K562 (cell line): ENCODE measurements around the gene TMEM139. TPM values are rescaled to one million over a fixed set of nuclear protein-coding genes. Genes with fewer than 3 reads are reported as not detected.

Experiments used
- ATAC-seq: fragments of 200-7000 bp; cut with Tn5 transposase; 3 replicates; pipeline ENCODE4 v1.9.1; 2020; ENCODE audit warnings: moderate library complexity
- BruUV-seq: library from RNA; stranded (reverse); fragments of 400-500 nt; replicated peaks from 2 replicates; lab custom pipeline; 2021; lab: Mats Ljungman, UMichigan
- CTCF ChIA-PET: fragments of 300-600 bp; formaldehyde crosslinking; extraction: SDS; loops from one replicate; lab custom pipeline; 2021; ENCODE audit warnings: low intra/inter-chr PET ratio; lab: Yijun Ruan, JAX
- POLR2A ChIA-PET: fragments of 300-600, 350-650 bp; sonication (Branson Sonifier 250); formaldehyde crosslinking; extraction: SDS; loops from one replicate; lab custom pipeline; 2021; ENCODE audit warnings: antibody characterized with exemption, inconsistent platforms; lab: Yijun Ruan, JAX
- DNase-seq, 4 experiments: peaks; one replicate each; pipeline versions ENCODE4 v3.0.0 to v3.0.0-alpha.2; 2011 to 2018; ENCODE audit warnings: low spot score in 3 of 4, mixed read lengths in 3 of 4; ENCODE audit errors: extremely low read depth in 1 of 4
- FAIRE-seq: peaks from 2 replicates; lab custom pipeline; 2011; peaks lifted over from hg19 to GRCh38; lab: Jason Lieb, UNC
- H2AFZ ChIP-seq: 2 replicates; pipeline ENCODE4 v1.6.0; 2011; ENCODE audit warnings: low read depth, low read length, control low read depth, inconsistent platforms
- H3K27ac ChIP-seq: fragments of 200-600 bp; 3 replicates; pipeline ENCODE4 v1.8.0; 2011; ENCODE audit warnings: low read depth, mild to moderate bottlenecking, control low read depth, inconsistent platforms, low read length, moderate library complexity, mixed read lengths; ENCODE audit errors: extremely low read depth
- H3K27me3 ChIP-seq, 2 experiments: fragments of 300-600 bp in 1 of 2; 2 replicates in 1 of 2; 3 replicates in 1 of 2; pipeline versions ENCODE4 v1.6.0 to v1.8.0; 2011; ENCODE audit warnings: inconsistent platforms in 2 of 2, low read length in 2 of 2, mild to moderate bottlenecking in 1 of 2, mixed read lengths in 1 of 2, moderate library complexity in 1 of 2; ENCODE audit not compliant: control insufficient read depth in 2 of 2, insufficient read depth in 2 of 2
- H3K36me3 ChIP-seq: fragments of 300-600 bp; 3 replicates; pipeline ENCODE4 v1.8.0; 2011; ENCODE audit warnings: mild to moderate bottlenecking, low read length, inconsistent platforms; ENCODE audit not compliant: control insufficient read depth, insufficient read depth
- H3K4me1 ChIP-seq, 2 experiments: fragments of 200-600 bp in 1 of 2; replicated peaks in 1 of 2; 2 replicates in 1 of 2; 3 replicates in 1 of 2; pipeline versions ENCODE4 v1.5.1 to v1.8.0; 2011; ENCODE audit warnings: inconsistent platforms in 2 of 2, low read length in 2 of 2, mild to moderate bottlenecking in 1 of 2, mixed read lengths in 1 of 2, moderate library complexity in 1 of 2; ENCODE audit not compliant: control insufficient read depth in 2 of 2, insufficient read depth in 2 of 2
- H3K4me2 ChIP-seq: 2 replicates; pipeline ENCODE4 v1.6.1; 2011; ENCODE audit warnings: low read length, control low read depth, inconsistent platforms, mixed read lengths; ENCODE audit not compliant: insufficient read depth
- H3K4me3 ChIP-seq: fragments of 200-600 bp; sonication (generic), shearing (Covaris generic); 2 replicates; pipeline ENCODE4 v1.5.1; 2016; ENCODE audit warnings: control low read depth, inconsistent platforms
- H3K79me2 ChIP-seq: fragments of 200-600 bp; 3 replicates; pipeline ENCODE4 v1.8.0; 2011; ENCODE audit warnings: low read length, inconsistent platforms; ENCODE audit not compliant: control insufficient read depth, insufficient read depth
- H3K9ac ChIP-seq, 2 experiments: 2 replicates each; pipeline versions ENCODE4 v1.6.0 to v1.6.1; 2011; ENCODE audit warnings: low read depth in 2 of 2, low read length in 2 of 2, control low read depth in 1 of 2, inconsistent platforms in 1 of 2, mild to moderate bottlenecking in 1 of 2, mixed read lengths in 1 of 2; ENCODE audit not compliant: insufficient read depth in 1 of 2
- H3K9me1 ChIP-seq: one replicate; pipeline ENCODE4 v1.6.0; 2011; ENCODE audit warnings: inconsistent platforms, mild to moderate bottlenecking, low read length, moderate library complexity; ENCODE audit not compliant: control insufficient read depth, insufficient read depth
- H3K9me3 ChIP-seq: replicated peaks from 2 replicates; pipeline ENCODE4 v1.5.1; 2011; ENCODE audit warnings: low read depth, low read length, inconsistent platforms; ENCODE audit not compliant: control insufficient read depth, insufficient read depth
- H4K20me1 ChIP-seq: replicated peaks from 2 replicates; pipeline ENCODE4 v1.6.1; 2011; ENCODE audit warnings: low read length, inconsistent platforms, mixed read lengths; ENCODE audit not compliant: control insufficient read depth, insufficient read depth
- BCL6 ChIP-seq: fragments of 250-450 bp; sonication (Bioruptor Pico); IDR thresholded peaks from 2 replicates; pipeline ENCODE4 v1.4.0; 2020
- CHD1 ChIP-seq: fragments of 200-600 bp; sonication (generic); IDR thresholded peaks from one replicate; pipeline ENCODE4 v1.6.1; 2012; ENCODE audit warnings: mild to moderate bottlenecking, moderate library complexity, low read length, inconsistent platforms
- CXXC5 ChIP-seq: fragments of 250-450 bp; sonication (Bioruptor Pico); IDR thresholded peaks from 2 replicates; pipeline ENCODE4 v1.8.0; 2022; ENCODE audit warnings: inconsistent platforms, mild to moderate bottlenecking, moderate library complexity
- DPF2 ChIP-seq: fragments of 450-650 bp; IDR thresholded peaks from 2 replicates; pipeline ENCODE4 v1.6.1; 2016
- ETV1 ChIP-seq: fragments of 450-650 bp; conservative IDR thresholded peaks from 2 replicates; pipeline ENCODE4 v1.6.1; 2016; ENCODE audit warnings: missing genetic modification characterization, control low read depth, low read depth, missing compliant biosample characterization
- KAT7 ChIP-seq: sonication (generic); formaldehyde crosslinking; IDR thresholded peaks from 2 replicates; pipeline ENCODE4 v1.8.0; 2022; ENCODE audit warnings: missing genetic modification reagents, mild to moderate bottlenecking, borderline replicate concordance
- KLF16 ChIP-seq: IDR thresholded peaks from 2 replicates; pipeline ENCODE4 v1.6.1; 2016; ENCODE audit warnings: antibody characterized with exemption
- NBN ChIP-seq: fragments of 450-650 bp; IDR thresholded peaks from 2 replicates; pipeline ENCODE4 v1.6.1; 2016; ENCODE audit warnings: low read depth, mild to moderate bottlenecking
- NR4A1 ChIP-seq, 2 experiments: fragments of 250-450 bp in 1 of 2; fragments of 450-650 bp in 1 of 2; sonication (Bioruptor Pico) in 1 of 2; IDR thresholded peaks; 2 replicates each; pipeline versions ENCODE4 v1.4.0 to v1.6.1; 2016 to 2020; ENCODE audit warnings: mild to moderate bottlenecking in 2 of 2, missing compliant biosample characterization in 1 of 2, missing genetic modification characterization in 1 of 2, moderate library complexity in 1 of 2
- RREB1 ChIP-seq: fragments of 250-450 bp; sonication (Bioruptor Pico); IDR thresholded peaks from 2 replicates; pipeline ENCODE4 v1.4.0; 2020
- SLC30A9 ChIP-seq: fragments of 250-450 bp; sonication (Bioruptor Pico); IDR thresholded peaks from 2 replicates; pipeline ENCODE4 v1.8.0; 2022; ENCODE audit warnings: mild to moderate bottlenecking, moderate library complexity
- SMAD4 ChIP-seq: fragments of 250-450 bp; sonication (Bioruptor Pico); conservative IDR thresholded peaks from 2 replicates; pipeline ENCODE4 v1.8.0; 2021; ENCODE audit warnings: inconsistent platforms, mild to moderate bottlenecking, moderate library complexity
- SRF ChIP-seq, 2 experiments: fragments of 250-450, 450-650 bp in 1 of 2; sonication (Bioruptor Pico) in 1 of 2; sonication (generic) in 1 of 2; formaldehyde crosslinking; IDR thresholded peaks; 2 replicates each; pipeline versions ENCODE4 v1.5.0 to v1.5.1; 2020 to 2022; ENCODE audit warnings: mild to moderate bottlenecking in 1 of 2, missing genetic modification reagents in 1 of 2
- STAG1 ChIP-seq: sonication (generic); formaldehyde crosslinking; IDR thresholded peaks from 2 replicates; pipeline ENCODE4 v1.5.0; 2020; ENCODE audit warnings: missing genetic modification reagents, borderline replicate concordance
- ZNF639 ChIP-seq, 2 experiments: fragments of 200-800 bp in 1 of 2; sonication (Bioruptor generic) in 1 of 2; sonication (generic) in 1 of 2; formaldehyde crosslinking in 1 of 2; IDR thresholded peaks in 1 of 2; conservative IDR thresholded peaks in 1 of 2; 2 replicates each; pipeline versions ENCODE4 v1.5.0 to v1.6.1; 2016 to 2020; ENCODE audit warnings: missing compliant biosample characterization in 1 of 2, missing genetic modification characterization in 1 of 2, missing genetic modification reagents in 1 of 2
- WGBS: fragments of 100-300 bp; shearing (Covaris generic); methylation state at CpG from one replicate; pipeline ENCODE4 v1.1.6; 2016; ENCODE audit warnings: low coverage, mixed read lengths; ENCODE audit not compliant: insufficient coverage; ENCODE audit errors: missing lambda C conversion rate; 5-methylcytosine and 5-hydroxymethylcytosine counted together
- in situ Hi-C: fragments of 300-500 bp; cut with MboI; formaldehyde crosslinking; loops from 4 replicates; pipeline ENCODE4 v1.15.0; 2018; ENCODE audit warnings: inconsistent platforms, mixed read lengths
- intact Hi-C: fragments of 100-400 bp; cut with micrococcal nuclease; formaldehyde crosslinking; loops from 2 replicates; pipeline ENCODE4 v1.14.2; 2022
- polyA plus RNA-seq, 8 experiments: library from polyadenylated mRNA; depleted of rRNA in 4 of 8; stranded (reverse) in 5 of 8; unstranded in 3 of 8; fragments of >200 nt; fragmentation: Nextera tagmentation in 2 of 8; fragmentation: Illumina TruSeq in 1 of 8; extraction: Ambion mirVana in 2 of 8; extraction: Trizol in 1 of 8; gene quantifications; 2 replicates each; pipeline versions ENCODE4 v1.2.1 to v1.2.3, GENCODE V29; 2011 to 2014; ENCODE audit warnings: inconsistent platforms in 1 of 8, missing spikeins in 1 of 8
- total RNA-seq, 7 experiments: library from RNA; depleted of rRNA in 6 of 7; stranded (reverse); fragments of >200 nt in 6 of 7; fragmentation: Illumina TruSeq in 2 of 7; extraction: Trizol in 2 of 7; gene quantifications; 2 replicates each; pipeline versions ENCODE4 v1.2.1 to v1.2.3, GENCODE V29; 2011 to 2021; ENCODE audit warnings: low replicate concordance in 1 of 7

The TMEM139 gene
- total and polyA plus RNA-seq, 9 of the 15 experiments (the other 6 are each of a cell fraction or from before 2014, with no cell fraction given) = 0.27 to 1.8 (median 0.79) TPM

- H3K9ac ChIP-seq = peak overlapping the region; percentile 1 to 63; a peak in 2 of 4 replicates
- peaks cover 4% of the 10 kb centered on the region for H3K9me1 ChIP-seq
- FAIRE-seq (no peak), ATAC-seq (no peak), DNase-seq (no peak)
- intact Hi-C loops (no loop called here), in situ Hi-C loops (no loop called here)
- H3K36me3 ChIP-seq = peaks cover 29% of the 10 kb centered on the region
- H3K9me3 ChIP-seq = peaks cover 7% of the 10 kb centered on the region
- WGBS = 82% methylated on average over 17 of the region's 17 CpGs
- TSS peak; percentile 89 for BruUV-seq
- peaks cover 24 to 28% of the 10 kb centered on the region in 2 experiments; a peak in 4 of 5 replicates for H3K4me1 ChIP-seq
- ChIA-PET POLR2A (interaction anchor here (1.0 to 1.7 kb wide), 7 partner anchors 8 to 24 kb away, joined by 3 to 8 read pairs (median 4); partner anchors contain the start of gene GSTK1), CTCF (no interaction called here)
- peak overlapping the region; percentile 59 for H3K27ac ChIP-seq
- peak overlapping the region; percentile 91 for H2AFZ ChIP-seq
- H3K79me2 ChIP-seq = peaks cover 39% of the 10 kb centered on the region
- peak overlapping the region; percentile 38 for H3K4me2 ChIP-seq
- H3K4me3 ChIP-seq = no peak overlapping the region
- H3K27me3 ChIP-seq = no peaks in the 10 kb centered on the region
- no peaks in the 10 kb centered on the region; the same call in 1 of the 2 replicates for H4K20me1 ChIP-seq
- TF ChIP-seq BCL6 (CRISPR knock-in tag) (no peak), SLC30A9 (no peak), STAG1 (peak; percentile 31; the same call in 1 of the 2 replicates), KLF16 (no peak), CXXC5 (CRISPR knock-in tag) (no peak), KAT7 (CRISPR knock-in tag) (0 out of 2 replicates have a peak, but pooled peaks have one; percentile 17), CHD1 (no peak), NBN (no peak; the same call in 1 of the 2 replicates), SRF (CRISPR knock-in tag; IDR thresholded peaks at IDR 0.05) (no peak), ETV1 (tag) (0 out of 2 replicates have a peak, but pooled peaks have one; percentile 42), DPF2 (no peak; the same call in 1 of the 2 replicates), SMAD4 (CRISPR knock-in tag) (peak; percentile 80; the same call in 1 of the 2 replicates), NR4A1 (CRISPR knock-in tag; IDR thresholded peaks at IDR 0.05) (no peak), NR4A1 (tag; IDR thresholded peaks at IDR 0.05) (peak; percentile 84; the same call in 1 of the 2 replicates), ZNF639 (CRISPR knock-in tag; conservative IDR thresholded peaks at IDR 0.05 in 1 of 2, IDR thresholded peaks at IDR 0.05 in 1 of 2) (no peak), RREB1 (CRISPR knock-in tag) (no peak; the same call in 1 of the 2 replicates)
These were observed 2.7 kb downstream of the TMEM139 start for GRCh38 chr7:143287339-143287934.
